Loucy (cell line): ENCODE data around the gene TIMM22.

ENCODE experiments used
- H2AFZ ChIP-seq: fragments of 200-600 bp; sonication (generic); 2 replicates; pipeline ENCODE4 v1.6.0; 2016; ENCODE audit warnings: antibody characterized with exemption, mild to moderate bottlenecking, low read length, moderate library complexity
- H3F3A ChIP-seq: fragments of 200-600 bp; 2 replicates; pipeline ENCODE4 v1.6.0; 2016; ENCODE audit warnings: antibody characterized with exemption, low read depth, mild to moderate bottlenecking
- H3K27me3 ChIP-seq: fragments of 200-600 bp; sonication (generic); 2 replicates; pipeline ENCODE4 v1.6.1; 2014; ENCODE audit warnings: low read length, mild to moderate bottlenecking; ENCODE audit not compliant: insufficient read depth, poor library complexity, severe bottlenecking
- H3K36me3 ChIP-seq: fragments of 200-600 bp; sonication (generic); 2 replicates; pipeline ENCODE4 v1.6.1; 2016; ENCODE audit warnings: low read length; ENCODE audit not compliant: insufficient read depth
- H3K4me1 ChIP-seq: fragments of 200-600 bp; sonication (generic); 2 replicates; pipeline ENCODE4 v1.5.1; 2014; ENCODE audit warnings: low read length, mild to moderate bottlenecking; ENCODE audit not compliant: insufficient read depth, poor library complexity, severe bottlenecking
- H3K4me2 ChIP-seq: fragments of 200-600 bp; sonication (generic); 2 replicates; pipeline ENCODE4 v1.6.0; 2014; ENCODE audit warnings: antibody characterized with exemption, low read length, low read depth, mild to moderate bottlenecking; ENCODE audit not compliant: poor library complexity, severe bottlenecking
- H3K4me3 ChIP-seq: fragments of 200-600 bp; sonication (generic); 2 replicates; pipeline ENCODE4 v1.5.1; 2014; ENCODE audit warnings: low read length, mild to moderate bottlenecking, mixed read lengths; ENCODE audit not compliant: poor library complexity, severe bottlenecking
- H3K79me2 ChIP-seq: fragments of 200-600 bp; sonication (generic); 2 replicates; pipeline ENCODE4 v1.6.1; 2014; ENCODE audit warnings: low read length; ENCODE audit not compliant: insufficient read depth
- H3K9ac ChIP-seq: fragments of 200-600 bp; sonication (generic); 2 replicates; pipeline ENCODE4 v1.6.0; 2014; ENCODE audit warnings: mild to moderate bottlenecking, low read depth, low read length, moderate library complexity; ENCODE audit not compliant: poor library complexity, severe bottlenecking
- H3K9me2 ChIP-seq: fragments of 200-600 bp; sonication (generic); replicated peaks from 2 replicates; pipeline ENCODE4 v1.6.1; 2016; ENCODE audit warnings: low read depth, low read length, mixed read lengths
- H3K9me3 ChIP-seq: fragments of 200-600 bp; sonication (generic); 2 replicates; pipeline ENCODE4 v1.6.1; 2014; ENCODE audit warnings: mild to moderate bottlenecking, antibody characterized with exemption, low read length, low read depth; ENCODE audit not compliant: insufficient read depth
- H4K20me1 ChIP-seq: fragments of 200-600 bp; sonication (generic); 2 replicates; pipeline ENCODE4 v1.6.0; 2014; ENCODE audit warnings: antibody characterized with exemption, low read length, mild to moderate bottlenecking; ENCODE audit not compliant: insufficient read depth, poor library complexity, severe bottlenecking
- EZH2phosphoT487 ChIP-seq: fragments of 200-600 bp; IDR thresholded peaks from 2 replicates; pipeline ENCODE4 v1.6.1; 2018; ENCODE audit warnings: antibody characterized with exemption, mild to moderate bottlenecking, moderate library complexity, borderline replicate concordance
- TF ChIP-seq, protein P1 (sequence below): fragments of 200-600 bp; sonication (generic); conservative IDR thresholded peaks from 2 replicates; pipeline ENCODE4 v1.5.1; 2014; ENCODE audit warnings: mild to moderate bottlenecking, antibody characterized with exemption, low read length

TIMM22 gene

DNA sequence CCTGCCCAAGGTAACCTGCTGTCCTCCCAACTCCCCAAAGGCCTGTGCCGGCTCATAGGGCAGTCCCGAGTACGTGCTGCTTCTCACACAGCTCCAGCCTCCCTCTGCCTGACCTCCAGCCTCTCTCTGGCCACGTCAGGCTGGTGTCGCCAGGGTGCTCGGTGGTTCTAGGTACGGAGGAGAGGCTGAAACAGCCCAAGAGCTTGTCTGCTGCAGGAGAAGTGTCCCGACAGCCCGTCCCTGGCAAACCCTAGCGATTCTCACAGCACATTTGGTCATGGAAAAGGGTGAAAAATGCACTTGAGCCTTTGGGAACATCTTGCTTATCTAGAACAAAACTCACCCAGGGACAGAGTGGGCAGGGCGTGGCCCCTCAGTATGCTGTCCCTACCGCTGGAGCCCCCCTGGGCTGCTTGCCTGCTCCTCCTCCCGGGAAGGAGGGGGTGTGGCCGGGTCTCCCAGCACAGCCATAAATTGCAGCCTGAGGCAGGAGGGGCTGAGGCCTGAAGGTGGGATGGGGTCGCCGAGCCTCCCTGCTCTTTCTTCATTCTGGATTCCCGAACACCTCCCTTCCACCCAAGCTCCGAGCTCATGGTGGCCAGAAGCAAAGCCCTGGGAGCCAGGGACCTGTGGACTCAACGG lies 40.4 kb downstream of the TIMM22 start:
- Histone ChIP-seq H3K4me3 (no peak overlapping the region), H3K27me3 (no peaks in the 10 kb centered on the region), H3K4me2 (no peak overlapping the region), H3K9ac (no peak overlapping the region), H3K9me3 (no peaks in the 10 kb centered on the region), H4K20me1 (peaks cover 2% of the 10 kb centered on the region), H2AFZ (no peak overlapping the region), H3K4me1 (peaks cover 10% of the 10 kb centered on the region), H3K79me2 (no peaks in the 10 kb centered on the region), H3F3A (no peaks in the 10 kb centered on the region), H3K36me3 (no peaks in the 10 kb centered on the region), H3K9me2 (no peaks in the 10 kb centered on the region)
- TF ChIP-seq EZH2phosphoT487, result no peak
- TF ChIP-seq, protein P1, sequence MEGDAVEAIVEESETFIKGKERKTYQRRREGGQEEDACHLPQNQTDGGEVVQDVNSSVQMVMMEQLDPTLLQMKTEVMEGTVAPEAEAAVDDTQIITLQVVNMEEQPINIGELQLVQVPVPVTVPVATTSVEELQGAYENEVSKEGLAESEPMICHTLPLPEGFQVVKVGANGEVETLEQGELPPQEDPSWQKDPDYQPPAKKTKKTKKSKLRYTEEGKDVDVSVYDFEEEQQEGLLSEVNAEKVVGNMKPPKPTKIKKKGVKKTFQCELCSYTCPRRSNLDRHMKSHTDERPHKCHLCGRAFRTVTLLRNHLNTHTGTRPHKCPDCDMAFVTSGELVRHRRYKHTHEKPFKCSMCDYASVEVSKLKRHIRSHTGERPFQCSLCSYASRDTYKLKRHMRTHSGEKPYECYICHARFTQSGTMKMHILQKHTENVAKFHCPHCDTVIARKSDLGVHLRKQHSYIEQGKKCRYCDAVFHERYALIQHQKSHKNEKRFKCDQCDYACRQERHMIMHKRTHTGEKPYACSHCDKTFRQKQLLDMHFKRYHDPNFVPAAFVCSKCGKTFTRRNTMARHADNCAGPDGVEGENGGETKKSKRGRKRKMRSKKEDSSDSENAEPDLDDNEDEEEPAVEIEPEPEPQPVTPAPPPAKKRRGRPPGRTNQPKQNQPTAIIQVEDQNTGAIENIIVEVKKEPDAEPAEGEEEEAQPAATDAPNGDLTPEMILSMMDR, result no peak

DNA sequence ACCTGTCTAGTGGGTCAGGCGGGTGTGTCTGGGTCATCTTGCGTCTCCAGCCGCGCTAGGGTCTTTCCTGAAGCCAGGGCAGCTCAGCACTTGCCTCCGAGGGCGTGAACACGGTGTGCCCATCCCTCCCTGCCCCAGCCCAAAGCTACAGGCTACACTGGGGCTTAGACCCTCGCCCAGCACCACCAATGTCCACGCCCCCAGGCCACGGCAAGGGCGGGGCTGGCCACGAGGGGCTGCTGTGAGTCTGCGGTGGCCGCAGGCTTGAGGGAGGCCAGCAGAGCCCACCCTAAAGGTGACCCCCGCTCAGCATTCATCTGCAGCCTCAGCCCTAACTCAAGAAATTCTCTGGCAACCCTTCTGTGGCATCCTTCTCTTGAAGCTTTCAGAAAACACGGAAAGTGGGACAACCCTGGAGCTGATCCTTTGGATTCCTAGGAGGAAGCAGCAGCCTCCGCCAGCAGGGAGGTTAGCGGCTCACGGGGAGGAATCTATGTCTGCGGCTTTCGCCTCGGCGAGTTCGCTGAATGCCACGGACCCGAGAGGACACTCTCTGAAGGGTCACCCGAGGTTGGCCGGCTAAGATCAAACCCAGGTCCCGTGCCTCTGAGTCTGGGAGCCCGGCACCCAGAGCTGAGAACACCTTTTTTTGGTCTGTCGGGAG lies 41.7 kb downstream of the TIMM22 start:
- Histone ChIP-seq H3K27me3 (no peaks in the 10 kb centered on the region), H3K4me3 (no peak overlapping the region), H3K79me2 (no peaks in the 10 kb centered on the region), H3K4me2 (no peak overlapping the region), H3F3A (no peaks in the 10 kb centered on the region), H2AFZ (no peak overlapping the region), H3K36me3 (no peaks in the 10 kb centered on the region), H3K9ac (no peak overlapping the region), H3K9me2 (no peaks in the 10 kb centered on the region), H4K20me1 (peaks cover 2% of the 10 kb centered on the region), H3K9me3 (no peaks in the 10 kb centered on the region), H3K4me1 (peaks cover 10% of the 10 kb centered on the region)
- TF ChIP-seq, protein P1, result no peak
- no peak for TF ChIP-seq EZH2phosphoT487

DNA sequence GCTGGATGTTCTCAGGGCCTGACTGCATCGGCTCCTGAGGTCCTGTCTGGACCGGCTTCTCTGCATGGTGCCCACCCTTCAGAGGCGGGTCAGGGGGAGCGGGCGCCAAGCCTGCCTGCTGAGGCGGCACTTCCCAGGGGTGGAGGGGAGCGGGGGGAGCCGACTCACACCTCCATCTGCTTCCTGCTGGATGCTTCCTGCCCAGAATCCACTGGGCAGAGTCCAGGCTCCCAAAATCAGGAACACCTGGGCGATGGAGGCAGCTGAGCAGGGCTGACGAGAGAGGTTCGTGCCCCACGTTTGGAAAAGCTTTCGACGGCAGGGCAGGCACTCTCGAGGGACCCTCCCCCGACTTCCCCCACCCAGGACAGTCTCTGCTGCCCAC lies 42.2 kb downstream of the TIMM22 start:
- H3K36me3 ChIP-seq, result no peaks in the 10 kb centered on the region
- H4K20me1 ChIP-seq, result peaks cover 2% of the 10 kb centered on the region
- H3K4me2 ChIP-seq, result no peak overlapping the region
- no peak overlapping the region for H3K4me3 ChIP-seq
- H3F3A ChIP-seq, result no peaks in the 10 kb centered on the region
- peaks cover 10% of the 10 kb centered on the region for H3K4me1 ChIP-seq
- TF ChIP-seq, protein P1, result no peak
- TF ChIP-seq EZH2phosphoT487, result no peak
- H3K27me3 ChIP-seq, result no peaks in the 10 kb centered on the region
- no peaks in the 10 kb centered on the region for H3K9me3 ChIP-seq
- H3K79me2 ChIP-seq, result no peaks in the 10 kb centered on the region
- no peak overlapping the region for H2AFZ ChIP-seq
- H3K9ac ChIP-seq, result no peak overlapping the region
- no peaks in the 10 kb centered on the region for H3K9me2 ChIP-seq
